ENCODE measurements around the gene MPHOSPH8.
"Not testable (repeated sequence)": the region's sequence is repeated elsewhere in the genome, so short reads cannot be mapped to it uniquely, and the experiment has no call there.

MPHOSPH8 gene

DNA sequence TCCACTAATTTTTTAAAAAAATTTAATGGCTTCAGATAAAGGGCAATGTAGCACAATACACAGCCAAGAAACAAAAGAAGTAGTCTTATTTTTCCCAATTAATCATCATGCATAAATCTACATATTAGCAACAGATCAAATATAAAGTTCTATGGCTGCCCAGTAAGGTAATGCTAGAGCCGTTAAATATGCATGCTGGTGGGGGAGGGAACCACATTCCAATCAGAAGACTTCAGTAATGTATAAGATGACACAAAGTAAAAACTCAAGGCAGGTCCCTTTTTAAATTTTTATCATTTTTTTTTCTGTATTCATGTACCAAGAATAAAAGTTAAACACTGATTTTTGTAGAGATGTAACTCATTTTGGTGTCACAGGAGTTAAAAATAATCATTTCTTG lies 62.0 kb downstream of the MPHOSPH8 start:
- Histone ChIP-seq H3K36me3 (ENCODE audit: control insufficient read depth, low read depth, low read length) (peaks cover 2% of the 10 kb centered on the region), H3K4me1 (ENCODE audit: control insufficient read depth, low read depth, low read length) (peaks cover 35% of the 10 kb centered on the region), H3K9me3 (ENCODE audit: control insufficient read depth, low read depth, low read length) (no peaks in the 10 kb centered on the region), H3K4me3 (ENCODE audit: low read length) (peak overlapping the region; percentile 5), H3K9ac (ENCODE audit: low read length) (no peak overlapping the region), H3K27me3 (ENCODE audit: control insufficient read depth, insufficient read depth, low read length) (no peaks in the 10 kb centered on the region), H3K27ac (ENCODE audit: low read length) (no peak overlapping the region)

DNA sequence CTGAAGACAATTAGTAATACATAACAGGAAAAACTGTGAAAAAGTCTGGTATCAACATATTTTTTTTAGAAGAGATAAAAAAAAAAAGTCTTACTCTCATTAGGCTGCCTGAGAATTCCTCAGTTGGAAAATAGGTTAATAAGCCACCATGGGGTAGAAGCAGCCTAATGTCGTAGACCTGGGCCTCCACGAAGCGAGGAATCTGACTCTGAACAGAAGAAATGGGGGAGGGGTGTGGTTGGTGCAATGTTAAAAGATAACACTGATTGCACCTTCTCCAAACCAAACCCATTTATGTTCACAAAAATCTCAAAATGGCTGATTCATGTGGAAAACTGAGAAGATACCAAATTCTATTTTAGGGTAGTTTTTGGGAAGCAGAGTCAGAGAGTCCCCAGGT lies 62.4 kb downstream of the MPHOSPH8 start:
- H3K36me3 ChIP-seq (ENCODE audit: control insufficient read depth, low read depth, low read length), result peaks cover 2% of the 10 kb centered on the region
- H3K4me1 ChIP-seq (ENCODE audit: control insufficient read depth, low read depth, low read length), result peaks cover 31% of the 10 kb centered on the region
- peak overlapping the region; percentile 5 for H3K4me3 ChIP-seq (ENCODE audit: low read length)
- H3K9me3 ChIP-seq (ENCODE audit: control insufficient read depth, low read depth, low read length), result no peaks in the 10 kb centered on the region
- no peak overlapping the region for H3K27ac ChIP-seq (ENCODE audit: low read length)
- H3K9ac ChIP-seq (ENCODE audit: low read length), result no peak overlapping the region
- no peaks in the 10 kb centered on the region for H3K27me3 ChIP-seq (ENCODE audit: control insufficient read depth, insufficient read depth, low read length)

DNA sequence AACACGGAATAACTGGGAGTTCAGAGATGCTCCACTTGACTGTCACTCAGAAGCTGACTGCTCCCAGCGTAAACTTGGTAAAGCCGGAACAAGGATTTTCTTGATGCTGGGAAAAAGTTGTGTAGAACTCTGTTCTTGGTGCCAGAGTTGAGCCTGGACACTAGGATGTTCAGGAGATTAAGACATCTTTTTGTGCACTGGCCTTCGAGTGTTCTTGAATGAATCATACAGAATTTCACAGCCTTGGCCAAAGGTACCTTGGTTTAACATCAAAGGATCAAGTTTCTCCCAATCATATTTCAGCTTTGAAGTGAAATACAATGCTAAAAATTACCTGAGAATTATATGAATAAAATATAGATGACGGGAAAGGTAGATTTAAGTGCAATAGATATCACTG lies 67.5 kb downstream of the MPHOSPH8 start:
- H3K9me3 ChIP-seq (ENCODE audit: control insufficient read depth, low read depth, low read length); H3K27me3 ChIP-seq (ENCODE audit: control insufficient read depth, insufficient read depth, low read length); H3K27ac ChIP-seq (ENCODE audit: low read length); H3K4me3 ChIP-seq (ENCODE audit: low read length); H3K9ac ChIP-seq (ENCODE audit: low read length); H3K36me3 ChIP-seq (ENCODE audit: control insufficient read depth, low read depth, low read length): not testable (repeated sequence)
- H3K4me1 ChIP-seq (ENCODE audit: control insufficient read depth, low read depth, low read length), result peaks cover 14% of the 10 kb centered on the region

DNA sequence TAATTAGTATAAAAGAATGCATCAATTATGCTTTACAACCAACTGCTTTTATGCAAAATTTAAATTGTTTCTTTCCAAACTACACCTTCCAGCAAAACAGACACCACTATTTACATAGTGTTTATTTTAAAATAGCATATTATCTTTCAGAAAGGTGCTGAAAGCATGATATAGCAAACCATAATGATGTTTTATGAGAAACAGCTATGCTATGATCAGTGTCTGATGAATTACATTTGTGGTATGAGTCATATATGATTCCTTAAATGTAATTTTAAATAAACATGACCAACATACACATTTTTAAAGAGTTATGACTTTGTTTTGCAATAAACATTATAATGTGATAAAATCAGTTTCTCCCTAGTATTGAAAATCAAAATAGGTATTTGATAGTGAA lies 68.2 kb downstream of the MPHOSPH8 start:
- H3K27ac ChIP-seq (ENCODE audit: low read length); H3K36me3 ChIP-seq (ENCODE audit: control insufficient read depth, low read depth, low read length); H3K27me3 ChIP-seq (ENCODE audit: control insufficient read depth, insufficient read depth, low read length); H3K9ac ChIP-seq (ENCODE audit: low read length); H3K9me3 ChIP-seq (ENCODE audit: control insufficient read depth, low read depth, low read length); H3K4me3 ChIP-seq (ENCODE audit: low read length); H3K4me1 ChIP-seq (ENCODE audit: control insufficient read depth, low read depth, low read length): not testable (repeated sequence)

DNA sequence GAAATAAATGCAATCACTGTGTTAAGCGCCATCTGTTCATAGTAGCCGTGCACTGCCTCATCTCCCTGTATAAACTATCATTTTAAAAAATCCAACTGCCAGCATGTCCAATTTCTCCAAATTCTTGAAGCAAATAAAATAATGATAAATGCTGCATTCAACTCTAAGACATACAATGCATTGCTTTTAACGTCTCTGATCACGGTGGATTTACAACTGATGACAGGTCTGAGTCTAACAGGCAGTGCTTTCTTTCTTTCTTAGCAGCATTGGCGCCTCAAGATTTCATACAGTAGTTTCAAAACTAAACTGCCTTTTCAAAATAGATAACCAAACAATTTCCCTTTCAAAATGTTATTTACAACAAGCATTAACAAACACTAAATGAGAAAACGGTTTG lies 70.8 kb downstream of the MPHOSPH8 start:
- not testable (repeated sequence) for H3K36me3 ChIP-seq (ENCODE audit: control insufficient read depth, low read depth, low read length); H3K4me3 ChIP-seq (ENCODE audit: low read length); H3K4me1 ChIP-seq (ENCODE audit: control insufficient read depth, low read depth, low read length); H3K27me3 ChIP-seq (ENCODE audit: control insufficient read depth, insufficient read depth, low read length); H3K27ac ChIP-seq (ENCODE audit: low read length); H3K9me3 ChIP-seq (ENCODE audit: control insufficient read depth, low read depth, low read length); H3K9ac ChIP-seq (ENCODE audit: low read length)

DNA sequence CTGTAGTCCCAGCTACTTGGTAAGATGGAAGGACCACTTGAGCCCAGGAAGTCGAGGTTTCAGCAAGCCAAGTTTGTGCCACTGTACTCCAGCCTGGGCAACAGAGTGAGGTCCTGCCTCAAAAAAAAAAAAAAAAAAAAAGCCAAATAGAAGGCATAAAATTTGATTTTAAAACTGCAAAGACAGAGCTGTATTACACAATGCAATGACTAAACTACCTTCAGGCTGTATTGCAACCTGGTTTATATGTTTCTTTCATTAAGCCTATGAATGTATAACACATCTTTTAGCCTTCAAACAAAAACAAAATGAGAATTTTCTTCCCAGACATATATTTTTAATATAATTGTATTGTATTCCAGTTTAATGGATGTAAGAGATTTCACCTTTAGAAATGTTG lies 75.6 kb downstream of the MPHOSPH8 start:
- H3K27me3 ChIP-seq (ENCODE audit: control insufficient read depth, insufficient read depth, low read length); H3K36me3 ChIP-seq (ENCODE audit: control insufficient read depth, low read depth, low read length); H3K27ac ChIP-seq (ENCODE audit: low read length); H3K4me3 ChIP-seq (ENCODE audit: low read length); H3K9me3 ChIP-seq (ENCODE audit: control insufficient read depth, low read depth, low read length); H3K4me1 ChIP-seq (ENCODE audit: control insufficient read depth, low read depth, low read length); H3K9ac ChIP-seq (ENCODE audit: low read length): not testable (repeated sequence)

DNA sequence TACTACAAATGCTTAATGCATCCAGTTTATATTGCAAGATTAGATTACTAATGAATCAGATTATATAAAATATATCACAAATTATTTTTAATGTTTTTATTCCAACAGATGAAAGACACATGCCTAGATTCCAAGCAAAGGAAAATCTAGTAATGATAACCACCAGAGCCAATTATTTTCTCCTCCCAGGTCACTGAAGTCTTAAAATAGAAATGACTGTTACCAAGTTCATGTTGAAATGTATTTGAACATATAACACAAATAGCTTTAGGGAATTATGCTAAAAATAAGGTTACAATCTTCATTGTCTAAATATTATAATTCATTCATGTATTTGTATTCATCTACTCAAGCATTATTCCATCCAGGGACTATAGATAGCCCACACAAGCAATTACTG lies 76.3 kb downstream of the MPHOSPH8 start:
- not testable (repeated sequence) for H3K27ac ChIP-seq (ENCODE audit: low read length); H3K4me3 ChIP-seq (ENCODE audit: low read length); H3K4me1 ChIP-seq (ENCODE audit: control insufficient read depth, low read depth, low read length); H3K9me3 ChIP-seq (ENCODE audit: control insufficient read depth, low read depth, low read length); H3K9ac ChIP-seq (ENCODE audit: low read length); H3K27me3 ChIP-seq (ENCODE audit: control insufficient read depth, insufficient read depth, low read length); H3K36me3 ChIP-seq (ENCODE audit: control insufficient read depth, low read depth, low read length)

DNA sequence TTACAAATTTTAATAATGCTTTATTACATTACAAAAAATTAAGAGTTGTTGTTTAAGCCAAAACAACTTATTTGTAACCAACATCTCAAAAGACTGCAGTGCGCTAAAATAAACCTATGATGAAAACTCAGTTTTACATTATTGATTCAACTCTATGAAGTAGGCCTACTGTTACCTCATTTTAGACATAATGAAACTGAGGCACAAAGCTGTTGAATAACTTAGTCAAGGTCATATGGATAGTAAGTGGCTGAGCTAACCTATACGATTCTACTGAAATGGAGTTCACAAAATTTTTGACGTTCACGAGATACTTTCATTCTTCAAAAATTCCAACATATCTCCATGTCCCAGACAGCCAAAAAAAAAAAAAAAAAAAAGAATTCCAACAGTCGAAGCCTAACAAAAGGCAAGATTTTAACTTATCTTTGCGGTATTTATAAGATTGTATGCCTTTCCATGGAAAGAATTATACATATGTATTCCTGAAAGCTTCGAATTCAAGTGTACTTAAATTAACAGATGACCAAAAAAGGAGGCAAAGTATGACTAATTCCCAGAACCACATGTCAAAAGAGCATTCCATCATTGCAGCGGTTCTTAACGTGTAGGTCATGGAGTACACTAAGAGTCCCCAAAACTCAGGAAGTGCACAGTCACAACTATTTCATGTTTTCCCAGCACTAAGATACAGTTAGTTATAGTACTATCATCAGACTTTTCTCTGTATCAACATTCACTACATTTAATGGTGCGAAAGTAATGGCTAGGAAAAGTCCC lies 79.9 kb downstream of the MPHOSPH8 start:
- H3K4me3 ChIP-seq (ENCODE audit: low read length), result no peak overlapping the region
- no peaks in the 10 kb centered on the region for H3K9me3 ChIP-seq (ENCODE audit: control insufficient read depth, low read depth, low read length)
- no peaks in the 10 kb centered on the region for H3K4me1 ChIP-seq (ENCODE audit: control insufficient read depth, low read depth, low read length)
- H3K27ac ChIP-seq (ENCODE audit: low read length), result no peak overlapping the region
- H3K9ac ChIP-seq (ENCODE audit: low read length), result no peak overlapping the region
- H3K27me3 ChIP-seq (ENCODE audit: control insufficient read depth, insufficient read depth, low read length), result no peaks in the 10 kb centered on the region
- peaks cover 4% of the 10 kb centered on the region for H3K36me3 ChIP-seq (ENCODE audit: control insufficient read depth, low read depth, low read length)

DNA sequence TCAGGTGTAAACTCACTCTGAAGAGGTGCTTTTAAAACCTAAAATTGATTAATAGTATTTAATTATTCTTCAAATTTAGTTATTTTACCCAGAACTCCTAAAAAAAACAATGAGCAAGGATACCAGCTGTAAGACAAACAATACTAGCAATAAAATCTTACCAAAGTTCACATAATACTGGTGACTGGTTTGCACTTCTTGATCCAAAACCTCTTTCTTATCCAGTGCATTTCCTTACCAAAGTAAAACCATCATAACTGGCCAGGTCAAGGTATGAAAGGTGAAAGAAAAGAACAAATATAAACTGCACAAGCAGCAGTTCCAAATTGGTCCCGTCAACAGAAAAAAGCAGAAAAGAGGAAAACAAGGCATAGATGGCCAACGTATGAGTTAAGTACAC lies 86.6 kb downstream of the MPHOSPH8 start:
- Histone ChIP-seq H3K9ac (ENCODE audit: low read length) (no peak overlapping the region), H3K9me3 (ENCODE audit: control insufficient read depth, low read depth, low read length) (no peaks in the 10 kb centered on the region), H3K27me3 (ENCODE audit: control insufficient read depth, insufficient read depth, low read length) (no peaks in the 10 kb centered on the region), H3K36me3 (ENCODE audit: control insufficient read depth, low read depth, low read length) (peaks cover 13% of the 10 kb centered on the region), H3K4me1 (ENCODE audit: control insufficient read depth, low read depth, low read length) (no peaks in the 10 kb centered on the region), H3K27ac (ENCODE audit: low read length) (no peak overlapping the region), H3K4me3 (ENCODE audit: low read length) (no peak overlapping the region)

All from iPS-18a (cell line).